ENCODE measurements around the gene SEC24D.
"Not testable (repeated sequence)": the region's sequence is repeated elsewhere in the genome, so short reads cannot be mapped to it uniquely, and the experiment has no call there.

The SEC24D gene

DNA sequence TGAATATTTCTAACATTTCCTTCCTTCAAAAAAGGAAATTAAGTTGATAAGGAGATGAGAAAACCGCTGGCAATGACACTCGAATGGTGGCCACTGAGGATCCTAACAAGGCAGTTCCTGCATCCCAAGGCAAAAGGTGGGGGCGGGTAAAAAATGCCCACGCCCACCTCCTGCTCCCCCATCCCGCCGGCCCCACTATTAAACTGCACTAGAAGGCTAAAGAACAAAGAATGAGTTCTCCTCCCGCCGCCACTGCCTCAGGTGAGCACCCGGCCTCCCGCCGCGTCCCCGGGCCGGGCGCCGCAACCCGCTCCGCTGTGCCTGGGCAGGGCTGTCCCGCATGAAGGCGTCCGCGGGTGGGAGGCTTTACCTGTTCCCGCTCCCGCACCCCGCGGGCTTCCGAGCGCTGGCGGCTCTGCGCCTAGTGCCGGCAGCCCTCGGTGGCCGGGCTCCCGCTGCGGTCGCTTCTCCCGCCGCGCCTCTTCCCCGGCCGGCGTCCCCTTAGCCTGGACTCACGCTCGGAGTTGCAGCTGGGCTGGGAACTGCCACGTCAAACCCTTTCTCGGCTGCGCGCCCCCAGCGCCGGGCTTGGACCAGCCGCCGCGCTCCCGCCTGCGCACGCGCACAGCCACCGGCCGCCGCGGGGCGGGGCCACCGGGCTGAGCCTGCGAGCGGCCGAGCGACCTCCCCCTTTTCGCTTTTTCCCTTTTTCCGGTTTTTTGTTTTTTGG lies at the start of gene SEC24D:
TSS of gene SEC24D (minus strand) at position 556 of the 730 bp plus-strand sequence. CDS start 2,430 bp downstream, outside the sequence.
- peak; percentile 54 to 70 for DNase-seq (ENCODE audit: low read depth in 2 of 2)

GRCh38 chr4:118884716-118885115 lies 48.8 kb upstream of the SEC24D start:
- DNase-seq (ENCODE audit: low read depth in 2 of 2) = no peak

GRCh38 chr4:118883861-118884260 lies 47.9 kb upstream of the SEC24D start:
- no peak for DNase-seq (ENCODE audit: low read depth in 2 of 2)

- no peak for DNase-seq (ENCODE audit: low read depth in 2 of 2)
Measured at GRCh38 chr4:118881512-118882146, 45.7 kb upstream of the SEC24D start.

GRCh38 chr4:118879409-118879808 lies 43.5 kb upstream of the SEC24D start:
- no peak for DNase-seq (ENCODE audit: low read depth in 2 of 2)

DNA sequence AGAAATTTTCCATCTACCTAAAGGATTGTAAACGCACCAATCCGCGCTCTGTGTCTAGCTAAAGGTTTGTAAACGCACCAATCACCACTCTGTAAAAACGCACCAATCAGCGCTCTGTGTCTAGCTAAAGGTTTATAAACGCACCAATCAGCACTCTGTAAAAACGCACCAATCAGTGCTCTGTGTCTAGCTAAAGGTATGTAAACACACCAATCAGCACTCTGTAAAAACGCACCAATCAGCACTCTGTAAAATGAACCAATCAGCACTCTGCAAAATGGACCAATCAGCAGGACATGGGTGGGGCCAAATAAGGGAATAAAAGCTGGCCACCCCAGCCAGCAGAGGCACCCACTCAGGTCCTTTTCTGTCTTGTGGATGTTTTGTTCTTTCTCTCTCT lies 42.6 kb upstream of the SEC24D start:
- DNase-seq (ENCODE audit: low read depth in 2 of 2) = not testable (repeated sequence)

DNA sequence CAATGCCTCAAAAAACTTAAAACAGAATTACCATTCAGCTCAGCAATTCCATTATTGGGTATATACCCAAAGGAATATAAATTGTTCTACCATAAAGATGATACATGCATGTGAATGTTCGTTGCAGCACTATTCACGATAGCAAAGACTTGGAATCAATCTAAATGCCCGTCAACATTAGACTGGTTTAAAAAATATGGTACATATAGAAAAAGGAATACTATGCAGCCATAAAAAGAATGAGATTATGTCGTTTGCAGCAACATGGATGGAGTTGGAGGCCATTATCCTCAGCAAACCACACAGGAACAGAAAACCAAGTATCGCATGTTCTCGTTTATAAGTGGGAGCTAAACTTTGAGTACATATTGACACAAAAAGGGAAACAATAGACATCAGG lies 41.9 kb upstream of the SEC24D start:
- DNase-seq (ENCODE audit: low read depth in 2 of 2) = no peak

DNA sequence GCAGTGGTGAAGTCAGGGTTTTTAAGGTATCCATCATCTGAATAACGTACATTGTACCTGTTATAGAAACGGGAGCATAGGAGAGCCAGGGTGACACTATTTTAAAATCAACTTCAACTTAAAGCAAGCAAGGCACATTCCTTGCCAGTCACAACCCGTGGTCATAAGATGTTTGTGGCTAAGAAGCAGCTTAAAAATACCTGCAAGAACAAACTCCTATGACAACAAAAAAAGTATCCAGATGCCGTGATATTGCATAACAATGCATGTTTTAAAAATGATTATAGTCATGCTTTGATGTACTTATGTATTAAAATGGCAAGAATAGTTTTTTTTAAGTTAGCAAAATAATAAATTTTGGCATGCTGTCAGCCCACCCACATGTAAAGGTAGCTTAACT lies 36.3 kb upstream of the SEC24D start:
- DNase-seq (ENCODE audit: low read depth in 2 of 2) = no peak

DNA sequence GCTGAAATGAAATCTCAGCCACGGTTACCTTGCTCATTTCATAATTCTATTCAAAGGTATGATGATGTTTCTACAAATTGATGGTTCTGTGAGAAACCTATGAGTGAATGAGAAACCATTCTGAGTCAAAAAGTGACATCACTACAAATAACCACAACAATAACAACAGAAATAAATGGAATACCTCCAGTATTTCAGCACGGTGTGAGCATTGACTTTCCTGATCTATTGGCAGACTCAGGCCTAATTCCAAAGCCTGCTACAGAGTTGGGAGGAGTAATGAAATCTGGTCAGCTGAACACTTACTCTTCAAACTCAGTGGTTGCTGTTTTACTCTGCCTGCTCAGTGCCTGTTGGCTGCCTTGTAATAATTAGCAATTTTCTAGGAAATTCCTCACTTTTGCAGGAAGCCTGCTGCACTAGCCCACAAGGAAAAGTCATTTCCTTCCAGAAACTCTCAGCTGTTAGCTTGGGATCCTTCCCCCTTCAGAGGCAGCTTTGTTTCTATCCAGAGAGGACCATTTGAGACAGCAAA lies 33.9 kb upstream of the SEC24D start:
- DNase-seq (ENCODE audit: low read depth in 2 of 2) = no peak

- no peak for DNase-seq (ENCODE audit: low read depth in 2 of 2)
Measured at GRCh38 chr4:118867311-118868067, 31.6 kb upstream of the SEC24D start.

DNA sequence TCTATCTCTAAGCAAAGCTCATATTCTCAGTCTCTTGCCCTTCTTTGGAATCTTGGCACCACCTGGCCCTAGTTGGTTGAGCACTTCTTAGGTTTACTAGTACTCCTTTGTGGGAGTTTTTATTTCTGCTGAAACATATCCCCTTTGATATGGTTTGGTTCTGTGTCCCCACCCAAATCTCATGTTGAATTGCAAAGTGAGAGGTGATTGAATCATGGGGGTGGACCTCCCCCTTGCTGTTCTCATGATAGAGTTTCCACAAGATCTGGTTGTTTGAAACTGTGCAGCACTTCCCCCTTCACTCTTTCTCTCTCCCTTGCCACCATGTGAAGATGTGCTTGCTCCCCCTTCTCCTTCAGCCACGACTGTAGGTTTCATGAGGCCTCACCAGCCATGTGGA lies 30.5 kb upstream of the SEC24D start:
- DNase-seq (ENCODE audit: low read depth in 2 of 2) = no peak

DNA sequence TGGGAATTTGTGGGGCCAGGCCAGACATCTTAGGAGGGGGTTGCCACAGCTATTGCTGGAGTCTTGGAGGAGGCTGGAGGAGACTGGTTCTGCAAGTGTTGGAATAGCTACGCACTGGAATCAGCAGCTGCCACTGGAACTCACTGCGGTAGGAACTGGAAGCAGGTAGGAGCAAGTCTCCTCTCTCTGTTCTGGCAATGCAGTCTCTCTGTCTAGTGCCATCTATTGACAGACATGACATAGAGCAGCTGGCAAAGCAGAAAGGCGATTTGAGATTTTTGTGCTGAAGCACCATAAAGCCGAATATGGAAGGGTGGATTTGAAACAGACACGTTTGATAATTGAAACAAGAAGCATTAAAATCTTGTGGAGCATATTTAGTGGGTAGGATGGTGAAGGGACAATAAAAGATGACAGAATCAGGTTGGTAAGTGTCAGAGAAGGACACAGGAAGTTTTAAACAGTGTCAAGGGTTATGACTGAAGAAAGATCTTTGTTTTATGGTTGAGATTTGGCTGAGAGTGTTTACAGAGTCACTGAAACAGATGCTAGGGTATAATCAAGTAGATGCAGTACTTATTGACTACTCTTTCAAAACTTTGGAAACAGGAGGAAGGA lies 29.3 kb upstream of the SEC24D start:
- no peak for DNase-seq (ENCODE audit: low read depth in 2 of 2)

- DNase-seq (ENCODE audit: low read depth in 2 of 2) = no peak
Measured at GRCh38 chr4:118858779-118859178, 22.9 kb upstream of the SEC24D start.

DNA sequence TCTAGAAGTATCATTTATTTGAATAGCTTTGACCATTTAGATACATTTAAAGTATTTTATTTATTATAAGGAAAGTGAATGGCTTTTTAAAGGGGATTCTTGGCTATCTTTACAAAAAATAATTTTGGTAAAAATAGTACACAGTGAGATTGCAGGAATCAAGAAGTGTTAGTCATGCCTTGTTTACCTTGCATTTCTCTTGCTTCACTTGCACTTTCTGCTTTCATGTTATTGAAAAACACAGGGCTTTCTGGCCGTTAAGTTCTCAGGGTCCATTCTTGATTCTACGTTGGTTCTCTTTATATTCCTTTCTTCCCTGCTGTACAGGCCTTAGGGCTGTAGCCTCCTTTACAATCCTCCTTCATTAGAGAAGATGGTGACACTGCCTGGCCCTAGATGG lies 21.8 kb upstream of the SEC24D start:
- DNase-seq (ENCODE audit: low read depth in 2 of 2) = no peak

GRCh38 chr4:118850488-118851173 lies 14.7 kb upstream of the SEC24D start:
- DNase-seq (ENCODE audit: low read depth in 2 of 2) = no peak

- no peak for DNase-seq (ENCODE audit: low read depth in 2 of 2)
Measured at GRCh38 chr4:118849867-118850487, 14.1 kb upstream of the SEC24D start.

- DNase-seq (ENCODE audit: low read depth in 2 of 2) = no peak
Measured at GRCh38 chr4:118848901-118849300, 13.0 kb upstream of the SEC24D start.

GRCh38 chr4:118848242-118848641 lies 12.3 kb upstream of the SEC24D start:
- no peak for DNase-seq (ENCODE audit: low read depth in 2 of 2)

- no peak for DNase-seq (ENCODE audit: low read depth in 2 of 2)
Measured at GRCh38 chr4:118846979-118847378, 11.1 kb upstream of the SEC24D start.

GRCh38 chr4:118845552-118846050 lies 9.7 kb upstream of the SEC24D start:
- no peak for DNase-seq (ENCODE audit: low read depth in 2 of 2)

DNA sequence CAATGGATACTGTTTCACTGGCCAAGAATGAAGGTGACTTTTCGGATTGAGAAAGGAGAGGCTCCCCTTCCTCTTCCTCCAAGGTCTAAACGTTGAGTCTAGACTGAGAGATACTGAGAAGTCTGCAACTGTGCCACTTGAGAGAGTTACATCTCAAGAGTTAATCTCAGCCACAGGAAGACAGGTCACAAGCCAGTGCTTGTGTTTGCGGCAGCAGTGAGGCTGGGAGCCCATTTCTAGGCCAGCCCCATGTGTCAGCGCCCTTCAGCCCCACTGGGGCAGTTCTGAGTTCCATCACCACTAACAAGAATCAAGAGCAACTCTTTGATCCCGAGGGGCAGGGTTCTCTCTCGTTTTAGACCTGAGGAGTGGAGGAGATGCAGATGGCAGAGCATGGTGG lies 7.3 kb upstream of the SEC24D start:
- DNase-seq (ENCODE audit: low read depth in 2 of 2) = no peak

All from stimulated activated CD8-positive, alpha-beta memory T cell treated with anti-CD3 and anti-CD28 coated beads, Interleukin-15, amount 100 ng/mL, for 4 hours (primary cell).